Measurements from ENCODE around the gene SHC1. TPM values are rescaled to one million over a fixed set of nuclear protein-coding genes. Genes with fewer than 3 reads are reported as not detected.

SHC1 gene
- polyA plus RNA-seq, 4 donors, result 71.9 to 91.5 (median 80.8) TPM

- DNase-seq (ENCODE audit: low read depth in 4 of 4, low spot score in 2 of 4), result no peak
Measured at GRCh38 chr1:154975409-154976059, 5.0 kb upstream of the SHC1 start.

DNA sequence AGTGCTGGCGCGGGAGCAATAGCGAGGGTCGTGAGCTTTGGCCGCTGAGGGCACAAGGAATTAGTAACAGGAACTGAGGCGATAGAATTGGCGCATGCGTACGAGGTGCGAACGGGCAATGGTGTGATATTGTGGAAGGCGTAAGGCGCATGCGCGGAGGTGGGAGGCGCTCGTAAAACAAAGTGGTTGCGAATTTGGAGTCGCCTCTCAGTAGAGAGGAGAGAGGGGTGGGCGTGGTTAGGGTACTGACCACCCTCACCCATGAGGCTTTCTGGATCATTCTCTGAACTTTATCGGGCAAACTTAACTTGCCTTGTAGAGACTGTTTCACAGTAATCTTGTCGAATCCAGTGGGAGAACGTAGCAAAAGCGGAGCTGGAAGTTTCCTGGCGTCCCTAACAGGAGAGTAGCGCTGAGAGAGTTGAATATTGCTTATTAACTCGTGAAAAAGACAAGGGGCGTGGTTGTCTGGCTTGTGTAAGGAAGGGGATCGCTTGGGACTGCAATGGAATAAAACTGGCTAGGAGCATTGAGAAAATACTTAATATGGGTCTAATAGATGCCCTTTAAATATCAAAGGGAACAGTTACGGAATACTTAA lies 4.4 kb upstream of the SHC1 start:
- peak; percentile 96 to 99 (median 98) for DNase-seq (ENCODE audit: low read depth in 4 of 4, low spot score in 2 of 4)

DNA sequence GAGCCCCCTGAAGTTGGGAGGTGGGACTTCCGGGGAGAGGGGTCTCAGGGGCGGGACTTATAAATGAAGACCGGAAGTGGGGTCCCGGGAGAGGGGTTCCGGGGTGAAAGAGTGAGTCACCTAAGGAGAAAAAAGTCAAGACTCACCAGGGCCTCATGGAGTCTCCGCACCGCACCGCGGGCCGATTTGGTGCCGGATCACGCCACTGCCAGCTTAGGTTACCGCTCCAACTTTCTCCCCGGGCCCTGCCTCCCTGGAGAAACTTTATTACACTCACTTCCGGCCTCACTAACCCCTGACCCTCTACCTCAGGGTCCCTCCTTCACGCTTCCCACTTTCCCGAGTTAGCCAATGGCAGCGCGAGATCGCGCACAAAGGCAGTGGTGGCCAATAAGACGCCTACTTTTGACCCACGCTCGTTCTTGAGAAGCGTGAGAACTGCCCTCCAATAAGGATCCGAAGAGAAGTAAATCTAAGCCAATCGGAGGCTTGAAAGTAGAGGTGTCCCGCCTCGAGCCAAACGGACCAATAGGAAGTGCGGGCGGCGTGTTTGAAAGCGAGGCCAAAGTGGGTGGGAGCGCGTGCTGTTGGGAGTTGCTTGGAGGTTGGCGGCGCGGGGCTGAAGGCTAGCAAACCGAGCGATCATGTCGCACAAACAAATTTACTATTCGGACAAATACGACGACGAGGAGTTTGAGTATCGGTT lies 3.7 kb upstream of the SHC1 start, which contains the start of gene CKS1B:
CKS1B (plus strand) TSS at position 580 of the 706 bp plus-strand sequence; CDS start at position 645, 65 bp downstream.
- DNase-seq (ENCODE audit: low read depth in 4 of 4, low spot score in 2 of 4), result peak; percentile 97 to 100 (median 100)

GRCh38 chr1:154973344-154974101 lies 3.0 kb upstream of the SHC1 start:
- DNase-seq (ENCODE audit: low read depth in 4 of 4, low spot score in 2 of 4), result peak in 3 of 4 donors; percentile 88 to 90 (median 89)

- DNase-seq (ENCODE audit: low read depth in 4 of 4, low spot score in 2 of 4), result no peak
Measured at GRCh38 chr1:154972517-154973343, 2.2 kb upstream of the SHC1 start.

- no peak for DNase-seq (ENCODE audit: low read depth in 4 of 4, low spot score in 2 of 4)
Measured at GRCh38 chr1:154972213-154972516, 1.6 kb upstream of the SHC1 start.

DNA sequence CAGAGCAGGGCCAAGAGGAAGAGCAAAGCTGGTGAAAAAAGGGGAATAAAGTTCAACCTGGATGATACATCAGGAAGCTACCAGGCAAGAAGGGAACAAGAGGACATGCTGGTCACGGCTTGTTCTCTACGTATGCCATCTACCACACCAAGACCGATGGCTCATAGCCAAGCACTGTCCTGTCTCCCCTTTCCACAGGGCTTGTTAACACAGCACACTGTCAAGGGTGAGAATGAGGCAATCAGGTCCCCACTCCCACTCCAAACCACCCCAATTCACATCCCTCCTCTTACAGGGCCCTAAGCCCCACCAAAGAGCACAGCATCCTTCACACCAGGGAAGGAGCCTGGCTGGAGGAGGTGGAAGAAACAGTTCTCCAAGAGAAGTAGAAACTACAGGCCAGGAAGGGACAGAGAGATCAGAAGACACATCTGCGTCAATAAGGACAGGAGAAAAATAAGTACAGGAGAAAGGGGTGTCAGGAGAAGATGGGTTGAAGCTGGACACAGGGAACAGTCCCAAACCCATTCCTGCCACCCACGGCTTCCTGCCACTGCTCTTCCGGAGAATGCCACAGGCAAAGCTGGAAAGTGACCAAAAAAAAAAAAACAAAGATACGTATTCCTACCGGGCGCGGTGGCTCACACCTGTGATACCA lies 923 bp upstream of the SHC1 start:
- DNase-seq (ENCODE audit: low read depth in 4 of 4, low spot score in 2 of 4), result no peak

- DNase-seq (ENCODE audit: low read depth in 4 of 4, low spot score in 2 of 4), result no peak
Measured at GRCh38 chr1:154969860-154970452, 591 bp downstream of the SHC1 start.

GRCh38 chr1:154969246-154969645 lies 1.3 kb downstream of the SHC1 start:
- DNase-seq (ENCODE audit: low read depth in 4 of 4, low spot score in 2 of 4), result no peak

DNA sequence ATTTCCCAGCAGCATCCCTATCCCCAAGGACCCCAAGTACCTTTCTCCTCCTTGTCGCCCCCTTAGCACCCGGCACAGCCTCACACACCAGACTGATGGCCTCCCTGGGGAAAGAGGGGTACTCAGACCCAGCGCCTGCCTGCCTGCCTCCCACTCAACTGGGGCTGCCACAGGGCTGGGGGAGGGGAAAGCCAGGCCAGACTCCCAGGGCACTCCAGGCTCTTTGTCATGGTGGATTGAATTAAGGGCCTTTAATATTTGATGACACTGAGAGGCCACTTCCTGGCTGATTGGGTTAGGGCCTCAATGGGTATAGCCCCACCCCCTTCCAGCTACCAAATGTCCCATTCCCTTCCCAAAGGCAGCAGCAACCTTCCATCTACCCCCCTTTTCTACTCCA lies 1.8 kb downstream of the SHC1 start:
- no peak for DNase-seq (ENCODE audit: low read depth in 4 of 4, low spot score in 2 of 4)

DNA sequence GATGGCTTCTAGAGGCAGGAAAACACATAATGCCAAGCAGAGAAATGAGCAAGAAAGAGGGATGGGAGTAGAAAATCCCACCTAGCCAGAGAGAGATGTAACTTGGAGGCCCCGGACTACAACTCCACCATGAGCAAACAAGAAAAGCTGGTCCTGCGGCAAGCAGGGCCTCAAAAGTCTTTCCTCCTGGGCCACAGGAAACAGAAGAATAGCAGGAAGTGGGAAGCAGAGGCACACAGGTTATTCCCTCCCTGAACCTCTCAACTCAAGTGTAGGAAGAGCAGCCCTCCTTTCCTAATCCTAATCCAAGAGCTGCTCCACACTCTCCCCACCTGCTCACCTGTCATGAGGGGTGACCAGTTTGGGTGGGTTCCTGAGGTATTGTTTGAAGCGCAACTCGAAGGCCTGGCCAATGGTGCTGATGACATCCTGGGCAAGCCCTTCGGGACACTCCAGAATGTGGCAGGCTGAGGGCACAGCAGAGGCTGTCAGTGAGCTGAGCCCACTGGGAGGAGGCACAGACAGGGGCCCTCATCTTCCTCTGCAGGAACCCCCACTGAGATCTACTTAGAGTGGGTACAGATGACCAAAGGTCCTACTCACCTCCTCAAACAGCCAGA lies 3.1 kb downstream of the SHC1 start:
- no peak for DNase-seq (ENCODE audit: low read depth in 4 of 4, low spot score in 2 of 4)

- no peak for DNase-seq (ENCODE audit: low read depth in 4 of 4, low spot score in 2 of 4)
Measured at GRCh38 chr1:154966111-154966510, 4.4 kb downstream of the SHC1 start.

- no peak for DNase-seq (ENCODE audit: low read depth in 4 of 4, low spot score in 2 of 4)
Measured at GRCh38 chr1:154964359-154964758, 6.2 kb downstream of the SHC1 start.

GRCh38 chr1:154963643-154964042 lies 6.9 kb downstream of the SHC1 start:
- no peak for DNase-seq (ENCODE audit: low read depth in 4 of 4, low spot score in 2 of 4)

GRCh38 chr1:154962795-154963330 lies 7.7 kb downstream of the SHC1 start:
- no peak for DNase-seq (ENCODE audit: low read depth in 4 of 4, low spot score in 2 of 4)

DNA sequence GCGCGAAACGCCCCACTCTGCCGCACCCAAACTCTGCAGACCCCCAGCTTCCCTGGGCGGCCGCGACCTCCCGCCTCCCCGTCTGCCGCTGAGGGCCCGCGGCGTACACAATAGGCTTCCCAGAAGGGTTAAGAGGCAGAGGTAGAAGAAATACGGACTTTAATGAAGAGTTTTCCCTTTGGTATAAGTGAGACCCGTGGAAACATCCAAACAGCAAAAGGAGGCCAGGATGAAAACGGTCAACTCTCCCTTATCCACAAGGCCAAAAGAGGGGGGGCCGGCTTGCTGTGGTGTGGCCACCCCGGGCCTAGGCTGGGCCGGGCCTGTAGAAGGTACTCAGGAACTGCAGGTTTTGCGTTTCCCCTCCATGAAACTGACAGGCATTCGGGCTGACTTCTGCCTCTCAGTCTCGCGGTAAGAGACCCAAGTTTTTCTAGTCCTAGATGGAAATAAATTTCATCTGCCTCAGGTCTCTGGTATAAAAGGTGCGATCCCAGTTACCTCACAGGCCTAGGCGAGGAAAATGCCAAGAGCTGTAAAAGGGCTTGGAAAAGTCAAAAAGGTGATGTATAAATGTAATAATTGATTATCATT lies 8.3 kb downstream of the SHC1 start:
- no peak for DNase-seq (ENCODE audit: low read depth in 4 of 4, low spot score in 2 of 4)

DNA sequence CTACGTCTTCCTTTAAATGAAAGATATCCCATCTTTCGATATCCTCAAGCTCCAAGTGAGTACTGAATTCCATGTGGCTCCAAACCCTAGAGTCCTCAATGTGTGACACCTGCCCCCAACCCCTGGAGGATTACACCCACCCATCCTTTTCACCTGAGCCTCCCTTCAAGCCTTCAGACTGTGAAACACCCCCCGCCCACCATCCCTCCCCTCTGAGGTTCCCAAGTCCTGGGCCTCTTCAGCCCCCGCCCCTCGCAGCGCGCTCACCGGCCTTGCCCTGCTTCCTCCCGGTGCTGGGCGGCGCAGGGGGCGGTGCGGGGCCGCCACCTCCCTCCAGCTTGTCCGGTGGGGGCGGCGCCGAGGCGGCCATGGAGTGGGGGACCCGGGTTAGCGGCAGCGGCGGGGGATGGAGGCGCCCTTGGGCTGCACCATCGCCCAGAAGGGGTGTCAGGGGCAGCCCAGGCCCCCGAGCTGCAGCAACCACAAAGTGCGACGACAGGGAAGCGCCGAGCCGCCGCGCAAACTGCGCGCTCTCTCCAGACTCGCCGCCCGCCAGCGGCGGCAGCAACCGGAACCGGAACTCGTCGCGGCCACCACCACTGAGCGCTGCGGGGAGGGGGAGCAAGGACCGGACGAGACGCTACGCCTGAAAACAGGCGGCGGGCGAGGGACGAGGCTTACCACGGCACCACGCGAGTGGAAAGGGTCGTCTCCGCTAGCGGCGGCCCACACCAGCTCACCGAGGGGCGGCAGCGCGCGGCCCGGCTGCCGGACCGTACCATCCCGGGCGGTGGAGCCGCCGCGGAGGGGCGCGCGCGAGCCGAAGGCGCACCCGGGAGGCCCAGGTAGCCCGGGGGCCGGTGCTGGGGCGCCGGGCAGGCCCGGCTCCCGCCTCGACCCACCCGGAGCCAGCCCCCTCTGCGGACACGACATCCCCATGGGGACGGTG lies 9.1 kb downstream of the SHC1 start, which contains the start of gene PYGO2:
PYGO2 (minus strand) TSS at position 576 of the 949 bp plus-strand sequence; CDS start at position 370, 206 bp downstream.
- DNase-seq (ENCODE audit: low read depth in 4 of 4, low spot score in 2 of 4), result no peak

Data from left renal cortex interstitium (tissue), 4 donors.